ENCODE measurements around the gene VWA8. TPM values are rescaled to one million over a fixed set of nuclear protein-coding genes. Genes with fewer than 3 reads are reported as not detected.
"Not testable (repeated sequence)": the region's sequence is repeated elsewhere in the genome, so short reads cannot be mapped to it uniquely, and the experiment has no call there.

VWA8 gene
- total and polyA plus RNA-seq, 2 of the 8 experiments (the other 6 are each of a cell fraction or from before 2014, with no cell fraction given), result 5.9 to 19.6 TPM

- H4K5ac ChIP-seq (ENCODE audit: insufficient read length, low read depth, low read length); POLR2A ChIA-PET (ENCODE audit: partially characterized antibody); H3K4ac ChIP-seq (replicated peaks; ENCODE audit: insufficient read length, low read depth, low read length); H2AK5ac ChIP-seq (ENCODE audit: low read depth, low read length); H3K56ac ChIP-seq (replicated peaks; ENCODE audit: insufficient read length, low read depth, low read length); H4K8ac ChIP-seq (ENCODE audit: extremely low read depth, insufficient read depth, low read length); H2BK15ac ChIP-seq (ENCODE audit: low read length); DNase-seq (ENCODE audit: low read depth in 1 of 2, low spot score in 2 of 2); H3K79me2 ChIP-seq (ENCODE audit: control insufficient read depth in 1 of 2, insufficient read depth in 2 of 2, low read length in 2 of 2); H3K4me2 ChIP-seq (ENCODE audit: insufficient read depth in 1 of 2, low read depth in 2 of 2, low read length in 2 of 2); H3K14ac ChIP-seq (ENCODE audit: insufficient read length); H3K4me1 ChIP-seq (replicated peaks in 1 of 4; ENCODE audit: control insufficient read depth in 3 of 4, insufficient read depth in 4 of 4, low read length in 3 of 4); H4K91ac ChIP-seq (replicated peaks; ENCODE audit: insufficient read length, low read length); H2BK12ac ChIP-seq (ENCODE audit: low read depth, low read length); H3K27ac ChIP-seq (ENCODE audit: low read depth, low read length); H3K18ac ChIP-seq (ENCODE audit: extremely low read depth, low read length); H3K9ac ChIP-seq (replicated peaks in 1 of 4; ENCODE audit: extremely low read depth in 1 of 4, low read depth in 3 of 4, low read length in 3 of 4); H3K23me2 ChIP-seq (ENCODE audit: low read depth, low read length); H3K36me3 ChIP-seq (ENCODE audit: control insufficient read depth in 2 of 4, insufficient read depth in 4 of 4, low read length in 3 of 4); H3K27me3 ChIP-seq (replicated peaks in 1 of 4; ENCODE audit: control insufficient read depth in 3 of 4, extremely low read depth in 1 of 4, insufficient read depth in 3 of 4, low read length in 3 of 4); H3K79me1 ChIP-seq (ENCODE audit: low read depth, low read length); FAIRE-seq; H3K23ac ChIP-seq (ENCODE audit: insufficient read length); H2AFZ ChIP-seq (ENCODE audit: low read length); H2BK20ac ChIP-seq (ENCODE audit: low read length); H3K4me3 ChIP-seq (ENCODE audit: extremely low read depth in 1 of 4, insufficient read depth in 2 of 4, low read depth in 3 of 4, low read length in 4 of 4); H4K20me1 ChIP-seq (replicated peaks in 1 of 2; ENCODE audit: control insufficient read depth in 1 of 2, insufficient read depth in 2 of 2, low read length in 2 of 2); H2BK5ac ChIP-seq (ENCODE audit: low read depth, low read length); CTCF ChIA-PET (ENCODE audit: partially characterized antibody); H2BK120ac ChIP-seq (replicated peaks; ENCODE audit: low read depth, low read length): not testable (repeated sequence)
- peaks cover 0 to 12% of the 10 kb centered on the region in 2 experiments; a peak in 2 of 4 replicates for H3K9me3 ChIP-seq (ENCODE audit: insufficient read depth in 2 of 2, low read depth in 1 of 2, low read length in 1 of 2)
- WGBS, 2 experiments (ENCODE audit: extremely low coverage in 1 of 2, insufficient coverage in 1 of 2, insufficient read length in 1 of 2, insufficient replicate concordance in 2 of 2, low coverage in 1 of 2, low lambda C conversion rate in 2 of 2, missing lambda C conversion rate in 1 of 2), result 96% methylated on average over 27 of the region's 33 CpGs; no CpG with 5 or more reads in 1 of the 2 experiments
Observed at GRCh38 chr13:41571817-41572340, 389.0 kb downstream of the VWA8 start.
